HepG2 (cell line): ENCODE results near the gene FMNL1. TPM values are rescaled to one million over a fixed set of nuclear protein-coding genes. Genes with fewer than 3 reads are reported as not detected.

Source experiments
- BHLHE40 ChIP-seq: IDR thresholded peaks from 2 replicates; pipeline ENCODE4 v1.6.1; 2011; ENCODE audit warnings: low read length, improper control_type of control experiment
- ELF1 ChIP-seq: sonication (generic); formaldehyde crosslinking; IDR thresholded peaks from 2 replicates; pipeline ENCODE4 v1.4.0; 2020; ENCODE audit warnings: missing genetic modification reagents
- ERF ChIP-seq: IDR thresholded peaks from 2 replicates; pipeline ENCODE4 v1.6.1; 2018; ENCODE audit warnings: missing biosample characterization, missing genetic modification reagents
- GZF1 ChIP-seq: sonication (generic); formaldehyde crosslinking; IDR thresholded peaks from 2 replicates; pipeline ENCODE4 v1.5.1; 2020; ENCODE audit warnings: mild to moderate bottlenecking, missing genetic modification reagents
- HIVEP1 ChIP-seq: sonication (generic); formaldehyde crosslinking; IDR thresholded peaks from 2 replicates; pipeline ENCODE4 v1.4.0; 2020; ENCODE audit warnings: mild to moderate bottlenecking, missing genetic modification reagents
- JARID2 ChIP-seq: sonication (generic); formaldehyde crosslinking; IDR thresholded peaks from 2 replicates; pipeline ENCODE4 v1.8.1; 2023; ENCODE audit warnings: missing genetic modification reagents, inconsistent platforms; ENCODE audit not compliant: insufficient replicate concordance
- MIXL1 ChIP-seq: IDR thresholded peaks from 2 replicates; pipeline ENCODE4 v1.6.1; 2016
- NFKBIZ ChIP-seq: IDR thresholded peaks from 2 replicates; pipeline ENCODE4 v1.6.1; 2018; ENCODE audit warnings: missing genetic modification reagents, missing compliant biosample characterization
- SP4 ChIP-seq: sonication (generic); formaldehyde crosslinking; IDR thresholded peaks from 2 replicates; pipeline ENCODE4 v1.8.1; 2023; ENCODE audit warnings: mild to moderate bottlenecking, missing genetic modification reagents
- TBL1XR1 ChIP-seq: fragments of 150-350 bp; IDR thresholded peaks from 2 replicates; pipeline ENCODE4 v1.6.1; 2014; ENCODE audit warnings: borderline replicate concordance, low read length; ENCODE audit not compliant: partially characterized antibody
- YY1 ChIP-seq: IDR thresholded peaks from 2 replicates; pipeline ENCODE4 v1.6.1; 2011; ENCODE audit warnings: low read length, low read depth, moderate library complexity, mild to moderate bottlenecking; ENCODE audit not compliant: insufficient read depth, insufficient replicate concordance
- ZBTB40 ChIP-seq, 2 experiments: fragments of 450-650 bp in 1 of 2; sonication (generic) in 1 of 2; formaldehyde crosslinking in 1 of 2; IDR thresholded peaks; 2 replicates each; pipeline versions ENCODE4 v1.6.1 to v1.8.0; 2016 to 2022; ENCODE audit warnings: antibody characterized with exemption in 1 of 2, mild to moderate bottlenecking in 1 of 2, missing genetic modification reagents in 1 of 2
- ZNF205 ChIP-seq: IDR thresholded peaks from 2 replicates; pipeline ENCODE4 v1.6.1; 2018; ENCODE audit warnings: missing biosample characterization, missing genetic modification reagents
- ZNF263 ChIP-seq: sonication (generic); formaldehyde crosslinking; IDR thresholded peaks from 2 replicates; pipeline ENCODE4 v1.4.0; 2020; ENCODE audit warnings: missing genetic modification reagents
- ZNF329 ChIP-seq: sonication (generic); formaldehyde crosslinking; IDR thresholded peaks from 2 replicates; pipeline ENCODE4 v1.9.0; 2021; ENCODE audit warnings: low read depth, mild to moderate bottlenecking, missing genetic modification reagents
- ZNF331 ChIP-seq: sonication (generic); formaldehyde crosslinking; IDR thresholded peaks from 2 replicates; pipeline ENCODE4 v1.4.0; 2020; ENCODE audit warnings: missing genetic modification reagents
- ZNF337 ChIP-seq: sonication (generic); formaldehyde crosslinking; IDR thresholded peaks from 2 replicates; pipeline ENCODE4 v1.5.1; 2020; ENCODE audit warnings: missing genetic modification reagents, low read depth, mild to moderate bottlenecking, borderline replicate concordance
- ZNF362 ChIP-seq: sonication (generic); formaldehyde crosslinking; IDR thresholded peaks from 2 replicates; pipeline ENCODE4 v1.4.0; 2020; ENCODE audit warnings: missing genetic modification reagents, mild to moderate bottlenecking, borderline replicate concordance
- ZNF552 ChIP-seq: sonication (generic); formaldehyde crosslinking; IDR thresholded peaks from 2 replicates; pipeline ENCODE4 v1.9.0; 2022; ENCODE audit warnings: missing genetic modification reagents, mild to moderate bottlenecking, borderline replicate concordance
- ZNF589 ChIP-seq: sonication (generic); formaldehyde crosslinking; conservative IDR thresholded peaks from 2 replicates; pipeline ENCODE4 v1.8.0; 2022; ENCODE audit warnings: mild to moderate bottlenecking, moderate library complexity, missing genetic modification reagents
- polyA plus RNA-seq, 8 experiments: library from polyadenylated mRNA; depleted of rRNA in 3 of 8; stranded (reverse) in 7 of 8; unstranded in 1 of 8; fragments of >200 nt; fragmentation: Illumina TruSeq in 4 of 8; extraction: Trizol in 4 of 8; gene quantifications; 2 replicates each; pipeline versions ENCODE4 v1.2.1 to v1.2.3, GENCODE V29; 2011 to 2016; ENCODE audit warnings: low read depth in 4 of 8, missing spikeins in 1 of 8, mixed read lengths in 1 of 8; ENCODE audit not compliant: insufficient read depth in 1 of 8
- total RNA-seq, 5 experiments: library from RNA; depleted of rRNA; stranded (reverse); fragments of >200 nt; fragmentation: Illumina TruSeq; extraction: Trizol; gene quantifications; 2 replicates each; pipeline ENCODE4 v1.2.3, GENCODE V29; 2016; ENCODE audit warnings: low read depth in 1 of 5

The FMNL1 gene
- total and polyA plus RNA-seq, 2 of the 13 experiments (the other 11 are each of a cell fraction or from before 2014, with no cell fraction given), result 0.53 to 0.70 TPM

- TF ChIP-seq ZBTB40 (IDR thresholded peaks at IDR 0.05) (no peak), ZBTB40 (CRISPR knock-in tag; IDR thresholded peaks at IDR 0.05) (peak; percentile 49; the same call in 1 of the 2 replicates), ZNF552 (CRISPR knock-in tag) (0 out of 2 replicates have a peak, but pooled peaks have one; percentile 57), TBL1XR1 (peak; percentile 79), BHLHE40 (peak; percentile 49; the same call in 1 of the 2 replicates), ZNF329 (CRISPR knock-in tag) (peak; percentile 60; the same call in 1 of the 2 replicates), JARID2 (CRISPR knock-in tag) (peak; percentile 75), ZNF331 (CRISPR knock-in tag) (peak; percentile 96), NFKBIZ (CRISPR knock-in tag) (peak; percentile 84), ZNF337 (CRISPR knock-in tag) (peak; percentile 85; the same call in 1 of the 2 replicates), MIXL1 (CRISPR knock-in tag) (peak; percentile 27; the same call in 1 of the 2 replicates), ERF (CRISPR knock-in tag) (peak; percentile 89), ZNF205 (CRISPR knock-in tag) (peak; percentile 88; the same call in 1 of the 2 replicates), ZNF589 (CRISPR knock-in tag) (no peak), HIVEP1 (CRISPR knock-in tag) (0 out of 2 replicates have a peak, but pooled peaks have one; percentile 30), ZNF362 (peak; percentile 90), ELF1 (peak; percentile 77), YY1 (peak; percentile 87), ZNF263 (CRISPR knock-in tag) (peak; percentile 90), GZF1 (0 out of 2 replicates have a peak, but pooled peaks have one; percentile 45), SP4 (CRISPR knock-in tag) (no peak)
Observed at GRCh38 chr17:45197555-45198334, 23.9 kb upstream of the FMNL1 start (continued).
